ENCODE measurements around the gene PTPN23.

DNA sequence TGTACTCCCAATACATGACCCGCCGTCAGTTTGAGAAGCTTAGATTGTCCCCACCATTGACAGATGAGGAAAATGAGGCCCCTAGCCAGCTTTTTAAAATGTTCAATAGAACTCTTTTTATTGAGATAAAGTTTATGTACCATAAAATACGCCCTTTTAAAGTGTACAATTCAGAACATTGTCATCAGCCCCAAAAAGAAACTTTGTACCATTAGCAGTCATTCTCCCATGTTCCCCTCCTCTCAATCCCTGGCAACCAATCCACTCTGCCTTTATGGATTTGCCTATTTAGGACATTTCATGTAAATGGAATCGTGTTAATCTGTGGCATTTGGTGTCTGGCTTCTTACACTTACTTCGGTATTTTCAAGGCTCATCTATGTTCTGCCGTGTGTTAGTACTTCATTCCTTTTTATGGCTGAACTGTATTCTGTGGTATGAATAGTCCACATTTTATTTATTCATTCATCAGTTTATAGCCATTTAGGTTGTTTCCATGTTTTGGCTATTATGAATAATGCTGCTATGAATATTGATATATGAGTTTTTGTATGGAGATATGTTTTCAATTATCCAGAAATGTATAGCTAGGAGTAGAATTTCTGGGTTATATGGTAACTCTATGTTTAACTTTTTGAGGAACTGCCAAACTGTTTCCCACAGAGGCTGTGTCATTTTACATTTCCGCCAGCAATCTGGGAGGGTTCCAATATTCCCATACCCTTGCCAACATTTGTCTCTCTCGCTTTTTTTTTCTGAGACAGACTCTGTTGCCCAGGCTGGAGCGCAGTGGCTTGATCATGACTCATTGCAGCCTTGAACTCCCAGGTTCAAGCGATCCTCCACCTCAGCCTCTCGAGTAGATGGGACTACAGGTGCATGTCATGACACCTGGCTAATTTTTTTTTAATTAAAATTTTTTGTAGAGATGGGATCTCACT, 15.3 kb upstream of the PTPN23 start:
- TF ChIP-seq RAD21 (IDR thresholded peaks at IDR 0.05 in 1 of 2, conservative IDR thresholded peaks at IDR 0.05 in 1 of 2; ENCODE audit: low read depth in 2 of 2, low read length in 2 of 2) (no peak), POLR2A (IDR thresholded peaks at IDR 0.05; ENCODE audit: control extremely low read depth in 1 of 2, low read depth in 2 of 2, low read length in 2 of 2) (no peak), EP300 (IDR thresholded peaks at IDR 0.05; ENCODE audit: borderline replicate concordance in 1 of 2, low read depth in 2 of 2, low read length in 2 of 2) (no peak), BRCA1 (IDR thresholded peaks at IDR 0.05; ENCODE audit: low read depth, low read length) (no peak), HDAC2 (IDR thresholded peaks at IDR 0.05; ENCODE audit: borderline replicate concordance in 1 of 2, low read depth in 2 of 2, low read length in 2 of 2) (no peak), POU5F1 (IDR thresholded peaks at IDR 0.05; ENCODE audit: low read depth, low read length) (no peak), CTCF (IDR thresholded peaks at IDR 0.05; ENCODE audit: control extremely low read depth in 1 of 3, insufficient read depth in 1 of 3, low read depth in 1 of 3, low read length in 3 of 3) (no peak), RXRA (IDR thresholded peaks at IDR 0.05; ENCODE audit: insufficient read depth, low read depth, low read length) (no peak), TCF12 (IDR thresholded peaks at IDR 0.05; ENCODE audit: low read depth, low read length) (no peak), RFX5 (IDR thresholded peaks at IDR 0.05; ENCODE audit: borderline replicate concordance, low read depth, low read length) (no peak), HDAC6 (IDR thresholded peaks at IDR 0.05; ENCODE audit: low read depth, low read length) (no peak), MAX (IDR thresholded peaks at IDR 0.05) (no peak), SIN3A (conservative IDR thresholded peaks at IDR 0.05 in 1 of 2, IDR thresholded peaks at IDR 0.05 in 1 of 2; ENCODE audit: low read depth in 1 of 2, low read length in 2 of 2) (no peak)
